COLO668 (cell line): Measurements from ENCODE around the gene TRIM17.

Experiments used
- DNase-seq: peaks from one replicate; lab custom pipeline; 2025; ENCODE audit not compliant: unreplicated experiment; lab: John Stamatoyannopoulos, UW

Gene TRIM17

DNA sequence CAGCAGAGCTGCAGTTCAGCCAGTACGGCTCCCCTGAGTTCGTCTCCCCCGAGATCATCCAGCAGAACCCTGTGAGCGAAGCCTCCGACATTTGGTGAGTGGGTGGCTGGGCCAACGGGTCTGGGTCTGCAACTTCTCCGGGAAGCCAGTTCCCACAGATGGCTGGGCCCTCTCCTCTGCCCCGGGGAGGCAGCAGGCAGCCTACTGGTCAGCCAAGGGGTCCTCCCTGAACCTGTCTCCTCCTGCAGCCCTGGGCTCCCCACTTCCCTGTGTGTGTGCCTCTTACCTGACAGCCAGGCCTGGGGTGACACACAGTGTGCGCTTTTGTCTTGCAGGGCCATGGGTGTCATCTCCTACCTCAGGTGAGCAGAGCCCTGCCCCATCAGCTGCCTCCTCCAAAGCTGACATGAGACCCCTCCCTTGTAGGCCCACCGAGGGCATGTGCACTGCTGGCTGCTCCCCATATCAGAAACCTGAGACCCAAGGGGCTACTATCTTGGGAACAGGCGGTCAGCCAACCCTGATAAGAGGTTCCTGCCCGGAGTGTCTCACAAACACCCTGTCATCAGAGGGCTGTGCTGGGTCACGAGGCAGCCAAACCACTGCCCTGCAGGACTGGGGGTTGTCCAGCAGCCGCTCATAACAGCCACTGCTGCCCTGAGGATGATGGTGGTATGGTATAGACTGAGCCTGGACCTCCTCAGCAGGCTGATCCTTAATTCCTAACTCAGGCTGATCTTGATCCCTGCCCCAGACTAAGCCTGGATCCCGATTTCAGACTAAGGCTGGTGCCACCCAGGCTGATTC is 47.7 kb downstream of the TRIM17 start:
- DNase-seq = no peak

DNA sequence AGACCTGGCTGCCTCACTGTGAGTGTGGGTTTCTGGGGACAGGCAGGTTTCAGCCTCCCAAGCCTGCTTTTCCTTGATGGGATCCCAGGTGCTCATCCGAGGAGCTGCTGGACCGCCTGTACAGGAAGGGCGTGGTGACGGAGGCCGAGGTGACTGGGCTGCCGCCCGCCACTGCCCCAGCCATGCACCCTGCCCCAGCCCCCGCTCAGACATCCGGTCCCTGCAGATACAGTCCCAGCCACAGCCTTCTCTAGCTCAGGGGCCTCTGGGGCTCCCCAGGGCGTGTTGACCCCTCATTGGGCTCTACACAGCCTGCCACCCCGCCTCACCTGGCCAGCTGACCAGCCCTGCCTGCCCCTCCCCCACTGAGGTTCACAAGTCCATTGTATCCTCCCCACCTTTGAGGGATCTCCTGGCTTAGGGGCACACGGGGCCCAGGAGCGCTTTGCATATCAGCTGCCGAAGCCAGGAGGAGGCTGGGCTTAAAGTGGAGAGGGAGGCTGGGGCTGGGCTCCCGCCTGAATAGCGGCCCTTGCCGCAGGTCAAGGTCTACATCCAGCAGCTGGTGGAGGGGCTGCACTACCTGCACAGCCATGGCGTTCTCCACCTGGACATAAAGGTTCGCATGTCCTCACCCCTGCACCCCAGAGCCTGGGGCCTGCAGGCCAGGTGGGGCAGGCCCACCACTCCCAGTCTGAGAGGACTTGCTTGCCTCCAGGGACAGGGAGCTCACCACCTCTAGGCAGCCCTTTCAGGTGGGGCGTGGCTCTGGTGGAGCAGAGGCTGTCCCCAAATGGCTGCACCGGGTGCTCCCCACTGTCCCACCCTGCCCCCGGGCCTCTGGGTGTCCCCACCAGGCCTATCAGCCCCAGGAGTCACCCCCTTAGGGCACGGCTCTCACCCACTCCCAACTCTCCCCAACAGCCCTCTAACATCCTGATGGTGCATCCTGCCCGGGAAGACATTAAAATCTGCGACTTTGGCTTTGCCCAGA is 48.6 kb downstream of the TRIM17 start:
- peak; percentile 76 for DNase-seq

DNA sequence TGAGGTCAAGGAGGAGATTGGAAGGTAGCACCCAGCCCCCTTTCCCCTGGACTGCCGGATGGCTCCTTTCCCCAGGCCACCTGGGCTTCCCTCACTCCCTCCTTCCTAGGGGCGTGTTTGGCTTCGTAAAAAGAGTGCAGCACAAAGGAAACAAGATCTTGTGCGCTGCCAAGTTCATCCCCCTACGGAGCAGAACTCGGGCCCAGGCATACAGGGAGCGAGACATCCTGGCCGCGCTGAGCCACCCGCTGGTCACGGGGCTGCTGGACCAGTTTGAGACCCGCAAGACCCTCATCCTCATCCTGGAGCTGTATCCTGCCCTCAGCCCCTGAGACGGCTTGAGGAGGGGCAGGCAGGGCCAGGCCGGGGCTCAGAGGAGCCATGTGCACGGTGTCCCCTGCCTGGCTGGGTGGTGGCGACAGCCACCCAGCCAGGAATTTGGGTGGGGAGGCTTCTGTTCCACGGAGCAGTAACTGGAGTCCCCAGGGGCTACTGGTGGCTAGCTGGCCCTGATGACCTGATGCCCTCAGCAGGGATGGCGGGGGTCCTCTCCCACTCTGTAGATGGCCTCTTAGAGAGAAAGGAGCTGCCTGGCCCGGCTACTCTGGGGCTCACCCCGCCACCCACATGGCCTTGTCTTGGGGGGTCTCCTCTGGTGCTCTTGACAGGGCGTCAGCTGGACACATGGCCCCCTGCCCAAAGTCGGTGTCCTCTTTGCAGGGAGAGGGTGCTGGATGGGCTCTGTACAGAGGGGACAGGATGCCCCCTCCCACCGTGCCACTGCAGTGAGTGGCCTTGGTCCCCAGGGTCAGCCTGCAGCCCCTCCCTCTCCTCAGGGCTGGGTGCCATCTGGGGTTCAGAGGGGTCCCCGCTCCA is 49.6 kb downstream of the TRIM17 start:
- DNase-seq = no peak

DNA sequence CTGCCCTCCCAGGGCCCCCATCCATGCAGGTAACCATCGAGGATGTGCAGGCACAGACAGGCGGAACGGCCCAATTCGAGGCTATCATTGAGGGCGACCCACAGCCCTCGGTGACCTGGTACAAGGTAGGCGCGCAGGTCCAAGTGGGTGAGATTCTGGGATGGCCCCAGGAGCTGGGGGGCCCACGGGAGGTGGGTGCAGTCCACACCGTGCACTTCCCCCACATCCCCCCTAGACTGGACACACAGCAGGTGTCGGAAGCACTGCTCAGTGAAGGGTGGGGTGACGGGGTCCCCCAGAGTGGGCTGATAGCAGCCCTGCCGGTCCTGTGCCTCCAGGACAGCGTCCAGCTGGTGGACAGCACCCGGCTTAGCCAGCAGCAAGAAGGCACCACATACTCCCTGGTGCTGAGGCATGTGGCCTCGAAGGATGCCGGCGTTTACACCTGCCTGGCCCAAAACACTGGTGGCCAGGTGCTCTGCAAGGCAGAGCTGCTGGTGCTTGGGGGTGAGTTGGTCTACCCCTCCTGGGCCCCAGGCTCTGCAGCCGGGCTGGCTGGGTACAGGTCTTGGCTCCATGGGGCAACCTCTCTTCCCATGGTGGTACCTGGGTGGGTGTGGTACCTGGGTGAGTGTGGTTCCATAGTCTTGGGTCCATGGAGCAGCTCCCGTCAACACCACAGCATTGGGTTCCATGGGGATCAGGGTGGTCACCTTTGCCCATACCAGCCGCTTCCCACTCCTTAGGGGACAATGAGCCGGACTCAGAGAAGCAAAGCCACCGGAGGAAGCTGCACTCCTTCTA is 50.4 kb downstream of the TRIM17 start:
- DNase-seq = no peak

DNA sequence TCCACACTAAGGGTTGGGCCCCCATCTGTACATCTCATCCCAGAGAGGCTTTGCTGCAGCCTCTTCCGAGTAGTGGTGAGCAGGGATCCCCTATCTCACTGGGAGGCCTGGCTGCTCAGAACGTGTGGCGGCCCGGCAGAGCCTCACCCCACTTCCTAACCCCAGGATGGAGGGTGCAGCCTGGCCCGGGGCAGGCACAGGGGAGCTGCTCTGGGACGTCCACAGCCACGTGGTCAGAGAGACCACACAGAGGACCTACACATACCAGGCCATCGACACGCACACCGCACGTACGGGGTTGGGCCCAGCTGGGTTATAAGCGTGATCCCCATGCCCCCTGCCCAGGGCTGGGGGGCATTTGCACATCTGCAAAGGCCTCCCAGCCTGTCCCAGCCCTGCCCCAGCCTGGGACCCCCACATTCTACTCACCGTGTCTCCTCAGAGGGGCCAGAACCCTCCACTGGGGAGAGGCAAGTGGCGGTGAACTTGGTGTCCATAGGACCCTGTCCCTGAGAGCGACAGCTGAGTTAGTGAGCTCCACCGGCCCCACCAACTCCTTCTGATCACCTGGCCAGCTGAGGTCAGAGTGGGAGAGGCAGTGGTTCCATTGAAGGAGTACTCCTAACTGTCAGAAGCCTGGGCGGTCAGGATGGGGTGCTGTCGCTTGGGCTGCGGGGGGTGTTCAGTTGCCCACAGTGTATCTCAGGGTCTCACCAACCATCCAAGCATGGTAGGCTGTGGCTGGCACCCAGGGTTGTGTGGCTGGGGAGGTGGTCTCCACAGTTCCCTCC is 51.2 kb downstream of the TRIM17 start:
- DNase-seq = no peak

DNA sequence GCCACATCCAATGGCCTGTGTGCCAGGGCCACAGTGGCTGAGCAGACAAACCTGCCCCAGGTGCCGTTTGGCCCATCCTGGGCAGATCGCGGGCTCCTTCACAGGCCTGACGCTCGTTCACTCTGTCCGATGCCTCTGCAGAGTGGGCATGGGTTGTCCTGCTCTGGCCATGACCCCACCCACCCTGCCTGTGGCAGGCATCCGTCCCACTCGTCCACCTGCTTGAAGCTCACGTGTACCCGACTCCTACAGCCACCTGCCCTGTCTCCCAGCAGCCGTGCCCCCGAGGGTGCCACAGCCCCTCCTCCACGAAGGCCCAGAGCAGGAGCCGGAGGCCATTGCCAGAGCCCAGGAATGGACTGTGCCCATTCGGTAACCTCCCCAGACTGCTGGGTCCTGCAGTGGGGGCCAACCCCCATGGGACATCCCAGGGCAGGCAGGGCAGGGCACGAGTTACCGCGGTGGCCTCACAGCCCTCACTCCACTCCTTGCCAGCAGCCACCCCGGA is 51.9 kb downstream of the TRIM17 start:
- no peak for DNase-seq

DNA sequence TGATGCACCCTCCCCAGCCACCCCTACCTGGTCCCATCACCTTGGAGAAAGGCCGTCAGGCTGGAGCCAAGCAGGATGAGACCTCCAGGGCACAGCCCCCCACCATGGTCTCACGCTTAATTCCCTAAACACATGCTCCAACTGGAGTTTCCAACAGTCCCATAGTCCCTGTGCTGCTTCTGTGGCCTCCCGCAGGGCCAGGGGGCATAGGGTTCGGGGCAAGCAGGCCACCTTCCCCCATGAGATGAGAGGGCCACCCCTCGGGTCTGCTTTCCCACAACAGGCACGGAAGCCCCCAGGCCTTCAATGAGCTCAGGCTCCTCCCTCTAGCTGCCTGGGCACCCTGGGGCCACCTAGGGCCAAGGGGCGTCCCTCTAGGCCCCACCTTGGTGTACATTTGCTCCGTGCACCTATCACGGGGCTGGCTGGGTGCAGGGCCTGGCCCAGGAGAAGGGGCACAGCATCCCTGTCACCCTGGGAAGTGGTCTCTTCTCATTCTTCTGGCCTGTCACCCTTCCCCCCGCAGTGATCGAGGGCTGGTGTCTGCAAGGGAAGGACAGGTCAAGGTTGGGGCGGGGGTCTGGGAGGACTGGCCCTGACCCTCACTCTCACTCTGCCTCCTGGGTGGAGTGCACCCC is 52.5 kb downstream of the TRIM17 start:
- no peak for DNase-seq

DNA sequence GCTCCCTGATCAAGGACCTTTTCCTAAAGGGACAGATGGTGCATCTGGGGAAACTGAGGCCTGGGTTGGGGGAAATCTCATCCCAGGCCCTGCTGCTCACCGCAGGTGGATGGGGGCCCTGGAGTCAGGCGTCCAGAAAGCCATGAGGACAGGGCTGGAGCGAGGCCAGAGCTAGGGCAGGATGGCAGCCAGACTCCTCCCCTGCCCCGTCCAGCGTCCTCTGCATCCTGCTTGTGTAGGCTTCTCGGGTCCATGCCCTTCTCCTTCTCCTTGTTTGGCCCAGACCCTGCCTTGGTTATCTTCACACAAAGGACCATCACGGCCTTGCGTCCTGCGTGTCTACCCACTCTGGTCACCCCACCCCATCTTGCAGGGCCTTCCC is 53.0 kb downstream of the TRIM17 start:
- DNase-seq = no peak

DNA sequence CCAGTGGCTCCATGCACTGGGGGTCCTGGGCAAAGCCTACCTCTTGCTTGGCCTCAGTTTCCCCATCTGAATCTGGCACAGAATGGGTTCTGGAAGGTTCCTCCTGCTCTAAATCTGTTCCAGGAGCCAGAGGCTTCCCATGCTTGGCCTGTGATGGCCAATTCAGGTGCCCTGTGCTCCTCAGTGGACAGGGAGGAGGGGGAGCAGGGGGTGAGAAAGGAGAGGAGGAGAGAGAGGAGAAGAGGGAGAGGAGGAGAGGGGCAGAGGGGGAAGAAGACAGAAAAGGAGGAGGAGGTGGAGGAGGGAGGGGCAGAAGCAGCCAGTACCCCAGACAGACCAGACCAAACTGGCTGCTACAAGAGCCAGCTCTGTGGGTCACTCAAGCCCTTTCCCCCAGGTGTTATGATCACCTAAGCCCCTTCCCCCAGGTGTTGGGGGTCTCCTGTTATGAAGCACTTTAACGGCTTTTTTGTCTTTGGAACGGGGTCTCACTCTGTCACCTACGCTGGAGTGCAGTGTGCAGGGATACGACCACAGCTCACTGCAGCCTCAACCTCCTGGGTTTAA is 53.7 kb downstream of the TRIM17 start:
- no peak for DNase-seq

DNA sequence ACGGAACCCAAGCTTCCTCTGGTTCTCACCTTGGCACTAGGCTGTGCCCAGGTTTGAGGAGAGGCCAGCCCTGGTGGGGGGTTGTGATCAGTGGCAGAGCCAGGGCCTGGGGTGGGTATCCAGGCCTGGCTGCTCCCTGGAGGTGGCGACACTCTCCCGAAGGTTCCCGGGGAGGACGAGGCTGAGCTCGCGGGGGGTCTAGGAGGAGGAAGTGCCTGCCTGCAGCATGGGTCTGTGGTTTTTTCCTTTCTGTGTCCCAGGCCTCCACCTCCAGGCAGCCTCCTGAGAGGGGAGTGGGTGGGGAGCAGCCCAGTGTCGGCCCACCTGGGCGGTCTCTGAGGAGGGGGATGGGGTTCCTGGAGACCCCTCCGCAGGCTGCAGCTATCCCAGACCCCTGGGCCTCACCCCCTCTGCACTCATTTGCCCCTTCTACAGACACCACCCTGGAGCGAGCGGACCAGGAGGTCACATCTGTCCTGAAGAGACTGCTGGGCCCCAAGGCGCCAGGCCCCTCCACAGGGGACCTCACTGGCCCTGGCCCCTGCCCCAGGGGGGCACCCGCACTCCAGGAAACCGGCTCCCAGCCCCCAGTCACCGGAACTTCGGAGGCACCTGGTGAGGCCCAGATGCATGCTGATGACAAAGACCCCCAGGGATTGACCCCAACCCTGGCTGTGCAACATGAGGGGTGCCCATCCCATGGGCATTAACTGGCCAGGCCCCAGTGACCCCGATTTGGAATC is 54.3 kb downstream of the TRIM17 start:
- no peak for DNase-seq

DNA sequence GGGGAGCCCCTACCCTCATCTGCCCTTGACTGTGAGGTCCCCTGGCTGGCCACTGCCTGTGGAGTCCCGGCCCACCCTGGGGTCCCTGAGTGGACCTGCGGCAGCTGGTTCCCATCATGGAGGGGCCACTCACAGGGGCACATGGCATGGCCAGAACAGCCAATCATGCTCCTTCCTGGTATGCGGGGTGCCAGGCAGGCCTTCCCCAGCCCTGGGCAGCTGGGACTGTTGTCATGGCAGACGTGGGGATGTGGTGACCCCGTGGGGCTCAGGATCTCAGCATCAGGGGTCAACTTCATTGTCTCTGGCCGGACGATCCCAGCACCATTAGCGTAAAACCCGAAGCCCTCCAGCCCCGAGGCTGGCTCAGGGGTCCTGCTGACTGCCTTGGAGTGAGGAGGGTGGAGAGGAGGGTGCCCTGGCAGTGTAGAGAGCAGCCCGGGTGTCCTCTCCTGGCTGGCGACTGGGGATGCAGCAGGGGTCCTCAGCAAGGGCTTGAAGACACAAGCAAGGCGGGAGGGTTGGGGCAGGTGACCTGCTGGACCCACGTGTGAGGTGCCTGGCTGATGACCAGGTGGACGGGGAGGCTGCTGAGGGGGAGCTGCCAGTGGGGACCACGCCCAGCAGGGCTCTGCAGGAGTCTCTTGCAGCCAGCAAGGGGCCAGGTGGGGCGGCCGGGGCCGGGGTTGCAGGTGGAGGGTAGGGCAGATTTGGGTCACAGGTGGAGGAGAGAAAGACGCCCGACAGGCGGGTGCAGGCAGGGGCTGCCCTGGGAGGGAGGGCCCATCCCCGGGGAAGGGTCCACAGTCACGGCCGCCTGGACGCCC is 55.1 kb downstream of the TRIM17 start:
- no peak for DNase-seq

DNA sequence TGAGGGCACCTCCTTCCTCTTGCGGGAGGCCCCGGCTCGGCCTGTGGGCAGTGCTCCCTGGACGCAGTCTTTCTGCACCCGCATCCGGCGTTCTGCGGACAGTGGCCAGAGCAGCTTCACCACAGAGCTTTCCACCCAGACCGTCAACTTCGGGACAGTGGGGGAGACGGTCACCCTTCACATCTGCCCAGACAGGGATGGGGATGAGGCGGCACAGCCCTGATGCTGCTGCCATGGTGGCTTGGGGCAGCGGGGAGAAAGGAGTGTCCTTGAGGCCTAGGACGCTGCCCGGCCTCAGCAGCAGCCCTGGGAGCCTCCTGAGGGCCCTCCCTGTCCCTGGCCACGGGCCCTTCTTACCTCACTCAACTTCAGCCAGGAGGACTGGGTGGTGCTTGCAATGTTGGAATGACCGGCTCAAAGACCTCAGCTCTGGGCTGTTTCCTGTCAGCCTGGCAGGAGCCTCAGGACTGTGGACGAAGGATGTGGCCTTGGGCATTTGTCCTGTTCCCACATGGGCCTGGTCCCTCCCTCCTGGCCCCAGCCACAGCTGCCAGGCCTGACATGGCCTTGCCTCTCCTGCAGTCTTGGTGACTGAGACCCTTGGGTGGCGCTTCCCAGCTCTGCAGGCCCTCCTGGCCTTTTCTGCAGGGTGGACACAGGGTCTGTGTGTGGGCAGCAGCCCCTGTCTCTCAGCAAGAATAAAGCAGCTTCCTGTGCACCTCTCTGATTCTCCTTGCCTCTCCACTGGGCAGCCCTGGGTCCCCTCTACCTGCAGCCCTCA is 55.9 kb downstream of the TRIM17 start:
- DNase-seq = no peak

DNA sequence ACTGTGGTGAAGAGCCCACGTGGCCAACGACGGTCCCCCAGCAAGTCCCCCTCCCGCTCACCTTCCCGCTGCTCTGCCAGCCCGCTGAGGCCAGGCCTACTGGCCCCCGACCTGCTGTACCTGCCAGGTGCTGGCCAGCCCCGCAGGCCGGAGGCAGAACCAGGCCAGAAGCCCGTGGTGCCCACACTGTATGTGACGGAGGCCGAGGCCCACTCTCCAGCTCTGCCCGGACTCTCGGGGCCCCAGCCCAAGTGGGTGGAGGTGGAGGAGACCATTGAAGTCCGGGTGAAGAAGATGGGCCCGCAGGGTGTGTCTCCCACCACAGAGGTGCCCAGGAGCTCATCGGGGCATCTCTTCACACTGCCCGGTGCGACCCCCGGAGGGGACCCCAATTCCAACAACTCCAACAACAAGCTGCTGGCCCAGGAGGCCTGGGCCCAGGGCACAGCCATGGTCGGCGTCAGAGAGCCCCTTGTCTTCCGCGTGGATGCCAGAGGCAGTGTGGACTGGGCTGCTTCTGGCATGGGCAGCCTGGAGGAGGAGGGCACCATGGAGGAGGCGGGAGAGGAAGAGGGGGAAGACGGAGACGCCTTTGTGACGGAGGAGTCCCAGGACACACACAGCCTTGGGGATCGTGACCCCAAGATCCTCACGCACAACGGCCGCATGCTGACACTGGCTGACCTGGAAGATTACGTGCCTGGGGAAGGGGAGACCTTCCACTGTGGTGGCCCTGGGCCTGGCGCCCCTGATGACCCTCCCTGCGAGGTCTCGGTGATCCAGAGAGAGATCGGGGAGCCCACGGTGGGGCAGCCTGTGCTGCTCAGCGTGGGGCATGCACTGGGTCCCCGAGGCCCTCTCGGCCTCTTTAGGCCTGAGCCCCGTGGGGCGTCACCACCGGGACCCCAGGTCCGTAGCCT is 56.8 kb downstream of the TRIM17 start:
- DNase-seq = no peak

DNA sequence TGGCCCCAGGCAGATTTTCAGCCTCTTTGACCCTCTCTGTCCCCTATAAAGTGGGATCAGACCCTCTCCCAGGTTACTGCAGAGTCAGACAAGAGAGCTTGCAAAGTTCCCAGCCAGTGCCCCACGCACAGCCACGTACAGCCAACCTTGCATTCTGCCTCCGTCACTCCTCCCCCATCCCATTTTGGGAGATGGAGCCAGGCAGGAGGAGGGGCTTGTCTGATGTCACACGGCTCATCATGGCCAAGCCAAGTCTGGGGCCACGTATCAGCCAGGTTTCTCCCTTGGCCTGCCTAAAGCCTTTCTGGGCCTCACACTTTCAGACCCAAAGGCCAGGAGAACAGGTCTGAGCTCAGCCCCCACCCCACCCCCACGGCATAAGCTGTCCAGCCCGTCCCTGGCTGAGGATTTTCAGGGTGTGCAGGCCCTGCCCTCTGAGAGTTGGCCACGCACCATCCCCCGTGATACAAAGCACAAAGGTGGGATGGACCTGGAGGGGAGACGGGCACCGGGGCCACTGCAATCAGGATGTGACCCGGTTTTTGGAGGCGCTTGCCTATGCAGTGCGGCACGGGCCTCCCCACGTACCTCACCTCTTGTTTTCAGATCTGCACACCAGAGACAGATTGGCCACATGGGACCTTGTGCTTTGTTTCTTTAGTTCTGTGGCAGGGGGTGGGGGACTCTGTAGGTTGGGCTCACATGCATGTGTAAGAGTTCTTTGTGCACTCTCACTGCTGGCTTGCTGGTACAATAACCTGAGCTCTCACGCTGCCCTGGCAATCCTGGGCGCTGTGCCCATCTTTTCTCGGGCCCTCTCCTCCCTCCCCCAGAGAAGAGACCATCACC is 57.7 kb downstream of the TRIM17 start:
- no peak for DNase-seq
